ENCODE measurements around the gene KRT36.

KRT36 gene

DNA sequence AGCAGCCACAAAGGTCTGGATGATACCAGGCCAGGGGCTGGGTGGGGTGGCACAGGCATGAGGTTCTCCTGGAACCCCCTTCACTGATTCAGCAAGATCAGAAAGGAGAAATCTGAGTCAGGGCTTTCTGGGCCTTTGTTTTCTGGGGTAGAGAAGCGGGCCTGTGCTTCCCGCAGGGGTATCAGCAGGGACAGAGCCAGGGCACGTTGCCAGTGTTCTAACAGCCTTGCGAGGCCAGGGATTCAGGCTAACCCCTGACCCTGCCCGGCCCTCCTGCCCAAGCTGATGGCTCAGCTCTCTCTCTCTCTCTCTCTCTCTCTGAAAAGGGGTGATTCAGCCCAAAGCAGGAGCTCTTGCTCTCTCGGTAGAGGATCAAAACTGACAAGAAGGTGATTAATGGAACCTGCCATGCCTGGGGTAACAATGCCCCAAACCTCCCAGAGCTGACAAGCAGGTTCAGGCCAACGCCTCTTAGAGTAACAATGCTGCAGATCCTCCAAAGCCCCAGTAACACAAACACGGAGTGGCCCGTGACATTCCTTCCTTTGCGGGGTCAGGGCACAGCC, 17.7 kb upstream of the KRT36 start:
- H3K4me2 ChIP-seq (ENCODE audit: low read depth, low read length, poor library complexity, severe bottlenecking): no peak overlapping the region
- H3K9me2 ChIP-seq (replicated peaks; ENCODE audit: low read depth, low read length): no peaks in the 10 kb centered on the region
- no peaks in the 10 kb centered on the region for H3K79me2 ChIP-seq (ENCODE audit: insufficient read depth, low read length)
- H3K9me3 ChIP-seq (ENCODE audit: insufficient read depth, low read depth, low read length): no peaks in the 10 kb centered on the region
- H3K9ac ChIP-seq (ENCODE audit: low read depth, low read length, poor library complexity, severe bottlenecking): no peak overlapping the region
- H3K4me1 ChIP-seq (ENCODE audit: insufficient read depth, low read length, poor library complexity, severe bottlenecking): no peaks in the 10 kb centered on the region
- no peak overlapping the region for H2AFZ ChIP-seq (ENCODE audit: low read length)
- no peaks in the 10 kb centered on the region for H3F3A ChIP-seq (ENCODE audit: low read depth)
- TF ChIP-seq, protein P1, sequence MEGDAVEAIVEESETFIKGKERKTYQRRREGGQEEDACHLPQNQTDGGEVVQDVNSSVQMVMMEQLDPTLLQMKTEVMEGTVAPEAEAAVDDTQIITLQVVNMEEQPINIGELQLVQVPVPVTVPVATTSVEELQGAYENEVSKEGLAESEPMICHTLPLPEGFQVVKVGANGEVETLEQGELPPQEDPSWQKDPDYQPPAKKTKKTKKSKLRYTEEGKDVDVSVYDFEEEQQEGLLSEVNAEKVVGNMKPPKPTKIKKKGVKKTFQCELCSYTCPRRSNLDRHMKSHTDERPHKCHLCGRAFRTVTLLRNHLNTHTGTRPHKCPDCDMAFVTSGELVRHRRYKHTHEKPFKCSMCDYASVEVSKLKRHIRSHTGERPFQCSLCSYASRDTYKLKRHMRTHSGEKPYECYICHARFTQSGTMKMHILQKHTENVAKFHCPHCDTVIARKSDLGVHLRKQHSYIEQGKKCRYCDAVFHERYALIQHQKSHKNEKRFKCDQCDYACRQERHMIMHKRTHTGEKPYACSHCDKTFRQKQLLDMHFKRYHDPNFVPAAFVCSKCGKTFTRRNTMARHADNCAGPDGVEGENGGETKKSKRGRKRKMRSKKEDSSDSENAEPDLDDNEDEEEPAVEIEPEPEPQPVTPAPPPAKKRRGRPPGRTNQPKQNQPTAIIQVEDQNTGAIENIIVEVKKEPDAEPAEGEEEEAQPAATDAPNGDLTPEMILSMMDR (conservative IDR thresholded peaks at IDR 0.05; ENCODE audit: low read length): no peak
- no peak for TF ChIP-seq EZH2phosphoT487 (IDR thresholded peaks at IDR 0.05; ENCODE audit: borderline replicate concordance)
- H3K27me3 ChIP-seq (ENCODE audit: insufficient read depth, low read length, poor library complexity, severe bottlenecking): no peaks in the 10 kb centered on the region
- no peaks in the 10 kb centered on the region for H4K20me1 ChIP-seq (ENCODE audit: insufficient read depth, low read length, poor library complexity, severe bottlenecking)
- H3K4me3 ChIP-seq (ENCODE audit: low read length, poor library complexity, severe bottlenecking): no peak overlapping the region
- H3K36me3 ChIP-seq (ENCODE audit: insufficient read depth, low read length): no peaks in the 10 kb centered on the region

- H3K27me3 ChIP-seq (ENCODE audit: insufficient read depth, low read length, poor library complexity, severe bottlenecking): no peaks in the 10 kb centered on the region
- no peak overlapping the region for H2AFZ ChIP-seq (ENCODE audit: low read length)
- no peaks in the 10 kb centered on the region for H3F3A ChIP-seq (ENCODE audit: low read depth)
- H3K9me2 ChIP-seq (replicated peaks; ENCODE audit: low read depth, low read length): no peaks in the 10 kb centered on the region
- H3K4me1 ChIP-seq (ENCODE audit: insufficient read depth, low read length, poor library complexity, severe bottlenecking): no peaks in the 10 kb centered on the region
- TF ChIP-seq EZH2phosphoT487 (IDR thresholded peaks at IDR 0.05; ENCODE audit: borderline replicate concordance): no peak
- TF ChIP-seq, protein P1 (conservative IDR thresholded peaks at IDR 0.05; ENCODE audit: low read length): no peak
- H3K9ac ChIP-seq (ENCODE audit: low read depth, low read length, poor library complexity, severe bottlenecking): no peak overlapping the region
- H3K4me3 ChIP-seq (ENCODE audit: low read length, poor library complexity, severe bottlenecking): no peak overlapping the region
- no peaks in the 10 kb centered on the region for H3K79me2 ChIP-seq (ENCODE audit: insufficient read depth, low read length)
- H3K36me3 ChIP-seq (ENCODE audit: insufficient read depth, low read length): no peaks in the 10 kb centered on the region
- no peaks in the 10 kb centered on the region for H3K9me3 ChIP-seq (ENCODE audit: insufficient read depth, low read depth, low read length)
- no peak overlapping the region for H3K4me2 ChIP-seq (ENCODE audit: low read depth, low read length, poor library complexity, severe bottlenecking)
- H4K20me1 ChIP-seq (ENCODE audit: insufficient read depth, low read length, poor library complexity, severe bottlenecking): no peaks in the 10 kb centered on the region
These were observed 16.4 kb upstream of the KRT36 start for GRCh38 chr17:41505809-41506767.

- Histone ChIP-seq H3K36me3 (ENCODE audit: insufficient read depth, low read length) (no peaks in the 10 kb centered on the region), H3K4me1 (ENCODE audit: insufficient read depth, low read length, poor library complexity, severe bottlenecking) (no peaks in the 10 kb centered on the region), H3K9ac (ENCODE audit: low read depth, low read length, poor library complexity, severe bottlenecking) (no peak within 1 kb of the TSS), H2AFZ (ENCODE audit: low read length) (no peak within 1 kb of the TSS), H3K4me3 (ENCODE audit: low read length, poor library complexity, severe bottlenecking) (no peak within 1 kb of the TSS), H4K20me1 (ENCODE audit: insufficient read depth, low read length, poor library complexity, severe bottlenecking) (no peaks in the 10 kb centered on the region), H3K9me3 (ENCODE audit: insufficient read depth, low read depth, low read length) (no peaks in the 10 kb centered on the region), H3K79me2 (ENCODE audit: insufficient read depth, low read length) (no peaks in the 10 kb centered on the region), H3K9me2 (replicated peaks; ENCODE audit: low read depth, low read length) (no peaks in the 10 kb centered on the region), H3K4me2 (ENCODE audit: low read depth, low read length, poor library complexity, severe bottlenecking) (no peak within 1 kb of the TSS), H3K27me3 (ENCODE audit: insufficient read depth, low read length, poor library complexity, severe bottlenecking) (no peaks in the 10 kb centered on the region), H3F3A (ENCODE audit: low read depth) (no peaks in the 10 kb centered on the region)
- no peak for TF ChIP-seq EZH2phosphoT487 (IDR thresholded peaks at IDR 0.05; ENCODE audit: borderline replicate concordance)
- TF ChIP-seq, protein P1 (conservative IDR thresholded peaks at IDR 0.05; ENCODE audit: low read length): no peak
These were observed 15.5 kb upstream of the KRT36 start, which contains the start of gene KRT13 for GRCh38 chr17:41505007-41505808. TSS of gene KRT13 (minus strand) at chr17:41505612. CDS start at chr17:41505550, 62 bp downstream.

All from Loucy (cell line).